ENCODE measurements around the gene FRZB. TPM values are rescaled to one million over a fixed set of nuclear protein-coding genes. Genes with fewer than 3 reads are reported as not detected.
A peak's percentile ranks its signal among the peaks of the same experiment; 100 is the strongest.

FRZB gene
- total and polyA plus RNA-seq, 2 of the 13 experiments (the other 11 are each of a cell fraction or from before 2014, with no cell fraction given): 0.04 to 1.2 TPM

DNA sequence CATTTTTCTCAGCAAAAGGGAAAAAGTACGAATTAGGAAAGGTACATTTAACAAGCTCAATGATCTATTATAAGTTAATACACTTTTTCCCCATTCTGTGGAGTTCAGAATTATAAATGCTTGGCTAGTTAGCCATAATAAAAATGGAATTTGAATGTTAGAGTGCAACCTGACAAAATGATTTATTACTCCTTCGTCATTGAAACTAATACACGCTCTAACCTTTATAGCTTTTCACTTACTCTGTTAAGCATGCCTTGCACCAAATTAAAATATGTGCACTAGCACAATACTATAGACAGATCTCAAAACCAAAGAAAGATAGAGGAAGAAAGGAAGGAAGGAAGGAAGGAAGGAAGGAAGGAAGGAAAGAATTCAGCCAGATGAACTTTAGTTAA, 46.1 kb upstream of the FRZB start:
- TF ChIP-seq, protein P1, sequence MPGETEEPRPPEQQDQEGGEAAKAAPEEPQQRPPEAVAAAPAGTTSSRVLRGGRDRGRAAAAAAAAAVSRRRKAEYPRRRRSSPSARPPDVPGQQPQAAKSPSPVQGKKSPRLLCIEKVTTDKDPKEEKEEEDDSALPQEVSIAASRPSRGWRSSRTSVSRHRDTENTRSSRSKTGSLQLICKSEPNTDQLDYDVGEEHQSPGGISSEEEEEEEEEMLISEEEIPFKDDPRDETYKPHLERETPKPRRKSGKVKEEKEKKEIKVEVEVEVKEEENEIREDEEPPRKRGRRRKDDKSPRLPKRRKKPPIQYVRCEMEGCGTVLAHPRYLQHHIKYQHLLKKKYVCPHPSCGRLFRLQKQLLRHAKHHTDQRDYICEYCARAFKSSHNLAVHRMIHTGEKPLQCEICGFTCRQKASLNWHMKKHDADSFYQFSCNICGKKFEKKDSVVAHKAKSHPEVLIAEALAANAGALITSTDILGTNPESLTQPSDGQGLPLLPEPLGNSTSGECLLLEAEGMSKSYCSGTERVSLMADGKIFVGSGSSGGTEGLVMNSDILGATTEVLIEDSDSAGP (CRISPR knock-in tag; IDR thresholded peaks at IDR 0.05; ENCODE audit: borderline replicate concordance): no peak
- TF ChIP-seq PLRG1 (conservative IDR thresholded peaks at IDR 0.05): no peak
- TF ChIP-seq MAZ (IDR thresholded peaks at IDR 0.05; ENCODE audit: borderline replicate concordance, low read depth, low read length): no peak
- TF ChIP-seq MAZ (CRISPR knock-in tag; IDR thresholded peaks at IDR 0.05; ENCODE audit: low read depth): no peak
- H3K4me2 ChIP-seq (ENCODE audit: low read depth, low read length): no peak overlapping the region
- POLR2A ChIA-PET: no interaction called here
- H3K27ac ChIP-seq (ENCODE audit: extremely low read length, insufficient read depth, low read length): no peak overlapping the region
- no peaks in the 10 kb centered on the region for H3K9me3 ChIP-seq (ENCODE audit: low read length)
- no peaks in the 10 kb centered on the region for H4K20me1 ChIP-seq (ENCODE audit: insufficient read depth, low read length)
- FAIRE-seq (no peak), DNase-seq (ENCODE audit: low spot score) (no peak), ATAC-seq (no peak)
- H3K36me3 ChIP-seq (replicated peaks in 1 of 2; ENCODE audit: control insufficient read depth in 1 of 2, insufficient read depth in 2 of 2, low read length in 2 of 2): peaks cover 0 to 16% of the 10 kb centered on the region in 2 experiments; a peak in 2 of 5 replicates
- intact Hi-C loops (cut with micrococcal nuclease; ENCODE audit: unreplicated experiment) (loop anchor here (5.0 kb wide), 1 partner anchor 45 kb away; the partner anchor contains the start of gene FRZB), in situ Hi-C loops (cut with HindIII; ENCODE audit: extremely low pct_ligation_motif_present, low pct_unique_long_range_greater_than_20kb) (no loop called here)
- H3K79me2 ChIP-seq (ENCODE audit: insufficient read depth, low read length): no peaks in the 10 kb centered on the region
- peaks cover 15% of the 10 kb centered on the region for H3K4me1 ChIP-seq (ENCODE audit: insufficient read depth, low read length)
- WGBS (ENCODE audit: low lambda C conversion rate): 94% methylated on average over 3 of the region's 3 CpGs
- H3K9ac ChIP-seq (ENCODE audit: insufficient read depth, low read depth, low read length): no peak overlapping the region
- H3K4me3 ChIP-seq (replicated peaks in 1 of 3; ENCODE audit: insufficient read depth in 1 of 3, low read depth in 2 of 3, low read length in 3 of 3): no peak overlapping the region
- no peaks in the 10 kb centered on the region for H3K27me3 ChIP-seq (ENCODE audit: control insufficient read depth in 1 of 2, insufficient read depth in 2 of 2, low read length in 2 of 2)
- no TSS peak for BruUV-seq (replicated peaks)
- no peak overlapping the region for H2AFZ ChIP-seq (ENCODE audit: low read length)
- CTCF ChIA-PET (ENCODE audit: low intra/inter-chr PET ratio, low total read pairs): no interaction called here

DNA sequence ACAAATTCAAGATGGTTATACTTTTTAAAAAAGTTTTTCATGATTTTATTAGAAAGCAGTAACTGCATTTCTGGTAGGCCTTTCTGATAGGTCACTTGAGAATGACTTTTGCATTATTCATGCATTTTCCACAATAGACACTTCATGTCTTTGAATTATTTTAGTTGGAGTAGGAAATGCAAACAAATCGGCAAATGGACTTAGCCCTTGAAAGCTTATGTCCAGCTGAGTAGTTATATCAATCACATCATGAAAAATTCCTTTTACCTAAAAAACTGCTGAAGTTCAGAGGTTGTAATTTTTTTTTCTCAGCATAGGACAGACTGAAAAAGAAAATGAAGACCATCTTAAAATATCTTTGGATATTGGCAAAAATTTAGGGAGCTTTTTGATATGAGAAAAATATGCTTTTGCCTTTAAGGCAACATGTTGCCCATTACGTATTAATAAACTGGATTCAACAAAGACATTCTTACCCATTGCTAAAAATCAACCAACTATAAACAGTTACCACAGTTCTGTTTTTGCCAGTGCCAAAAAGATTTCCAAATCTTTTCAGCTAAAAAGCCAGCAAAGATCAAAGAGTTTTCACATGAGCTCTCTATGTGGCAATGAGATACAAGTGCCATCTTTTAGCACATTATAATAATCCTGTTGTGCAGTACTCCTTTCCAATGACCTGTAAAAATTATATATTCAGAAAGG, 45.5 kb upstream of the FRZB start:
- DNase-seq (ENCODE audit: low spot score) (peak; percentile 54), FAIRE-seq (no peak), ATAC-seq (no peak; the same call in 2 of the 3 replicates)
- peaks cover 15% of the 10 kb centered on the region for H3K4me1 ChIP-seq (ENCODE audit: insufficient read depth, low read length)
- H3K9me3 ChIP-seq (ENCODE audit: low read length): no peaks in the 10 kb centered on the region
- intact Hi-C loops (cut with micrococcal nuclease; ENCODE audit: unreplicated experiment) (loop anchor here (5.0 kb wide), 1 partner anchor 45 kb away; the partner anchor contains the start of gene FRZB), in situ Hi-C loops (cut with HindIII; ENCODE audit: extremely low pct_ligation_motif_present, low pct_unique_long_range_greater_than_20kb) (no loop called here)
- 82% methylated on average over 2 of the region's 2 CpGs for WGBS (ENCODE audit: low lambda C conversion rate)
- POLR2A ChIA-PET: no interaction called here
- no peak overlapping the region for H3K9ac ChIP-seq (ENCODE audit: insufficient read depth, low read depth, low read length)
- CTCF ChIA-PET (ENCODE audit: low intra/inter-chr PET ratio, low total read pairs): no interaction called here
- H3K4me3 ChIP-seq (replicated peaks in 1 of 3; ENCODE audit: insufficient read depth in 1 of 3, low read depth in 2 of 3, low read length in 3 of 3): no peak overlapping the region
- no peaks in the 10 kb centered on the region for H4K20me1 ChIP-seq (ENCODE audit: insufficient read depth, low read length)
- H3K27me3 ChIP-seq (ENCODE audit: control insufficient read depth in 1 of 2, insufficient read depth in 2 of 2, low read length in 2 of 2): no peaks in the 10 kb centered on the region
- no peak overlapping the region for H3K27ac ChIP-seq (ENCODE audit: extremely low read length, insufficient read depth, low read length)
- H3K36me3 ChIP-seq (replicated peaks in 1 of 2; ENCODE audit: control insufficient read depth in 1 of 2, insufficient read depth in 2 of 2, low read length in 2 of 2): peaks cover 0 to 16% of the 10 kb centered on the region in 2 experiments; a peak in 2 of 5 replicates
- no TSS peak for BruUV-seq (replicated peaks)
- H2AFZ ChIP-seq (ENCODE audit: low read length): no peak overlapping the region
- H3K4me2 ChIP-seq (ENCODE audit: low read depth, low read length): no peak overlapping the region
- H3K79me2 ChIP-seq (ENCODE audit: insufficient read depth, low read length): no peaks in the 10 kb centered on the region
- TF ChIP-seq HHEX (CRISPR knock-in tag; IDR thresholded peaks at IDR 0.05) (no peak), MAF1 (CRISPR knock-in tag; IDR thresholded peaks at IDR 0.05; ENCODE audit: borderline replicate concordance) (no peak), HOXA5 (CRISPR knock-in tag; IDR thresholded peaks at IDR 0.05) (no peak), ZNF460 (CRISPR knock-in tag; IDR thresholded peaks at IDR 0.05; ENCODE audit: borderline replicate concordance) (no peak), ZNF263 (CRISPR knock-in tag; IDR thresholded peaks at IDR 0.05) (no peak), ZNF530 (CRISPR knock-in tag; IDR thresholded peaks at IDR 0.05; ENCODE audit: low read depth) (no peak), EP300 (IDR thresholded peaks at IDR 0.05; ENCODE audit: low read depth in 2 of 2, low read length in 2 of 2) (no peak), EP300 (CRISPR knock-in tag; IDR thresholded peaks at IDR 0.05; ENCODE audit: borderline replicate concordance) (no peak), ZNF33B (CRISPR knock-in tag; IDR thresholded peaks at IDR 0.05) (no peak), ZMYM3 (CRISPR knock-in tag; IDR thresholded peaks at IDR 0.05) (no peak)
- TF ChIP-seq, protein P2, sequence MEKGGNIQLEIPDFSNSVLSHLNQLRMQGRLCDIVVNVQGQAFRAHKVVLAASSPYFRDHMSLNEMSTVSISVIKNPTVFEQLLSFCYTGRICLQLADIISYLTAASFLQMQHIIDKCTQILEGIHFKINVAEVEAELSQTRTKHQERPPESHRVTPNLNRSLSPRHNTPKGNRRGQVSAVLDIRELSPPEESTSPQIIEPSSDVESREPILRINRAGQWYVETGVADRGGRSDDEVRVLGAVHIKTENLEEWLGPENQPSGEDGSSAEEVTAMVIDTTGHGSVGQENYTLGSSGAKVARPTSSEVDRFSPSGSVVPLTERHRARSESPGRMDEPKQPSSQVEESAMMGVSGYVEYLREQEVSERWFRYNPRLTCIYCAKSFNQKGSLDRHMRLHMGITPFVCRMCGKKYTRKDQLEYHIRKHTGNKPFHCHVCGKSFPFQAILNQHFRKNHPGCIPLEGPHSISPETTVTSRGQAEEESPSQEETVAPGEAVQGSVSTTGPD (CRISPR knock-in tag; IDR thresholded peaks at IDR 0.05): no peak
- TF ChIP-seq, protein P3, sequence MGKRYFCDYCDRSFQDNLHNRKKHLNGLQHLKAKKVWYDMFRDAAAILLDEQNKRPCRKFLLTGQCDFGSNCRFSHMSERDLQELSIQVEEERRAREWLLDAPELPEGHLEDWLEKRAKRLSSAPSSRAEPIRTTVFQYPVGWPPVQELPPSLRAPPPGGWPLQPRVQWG (CRISPR knock-in tag; IDR thresholded peaks at IDR 0.05; ENCODE audit: borderline replicate concordance, low read depth): no peak

Data from HepG2 (cell line).